Calu3 (cell line): ENCODE data around the gene MAN1C1. TPM values are rescaled to one million over a fixed set of nuclear protein-coding genes. Genes with fewer than 3 reads are reported as not detected.

Source experiments
- BruUV-seq: library from RNA; stranded (reverse); fragments of 400-500 nt; replicated peaks from 2 replicates; lab custom pipeline; 2021; lab: Mats Ljungman, UMichigan
- CTCF ChIA-PET: fragments of 300-600 bp; sonication (Branson Sonifier 250); formaldehyde crosslinking; loops from one replicate; lab custom pipeline; 2022; ENCODE audit warnings: antibody characterized with exemption; lab: Charles Lee
- DNase-seq: peaks from one replicate; pipeline ENCODE4 v3.0.0; 2022
- H3K27ac Mint-ChIP-seq: one replicate; pipeline ENCODE4 v1.8.0; 2022; ENCODE audit warnings: mixed read lengths; ENCODE audit not compliant: unreplicated experiment
- H3K27me3 Mint-ChIP-seq: one replicate; pipeline ENCODE4 v1.8.0; 2022; ENCODE audit warnings: mixed read lengths; ENCODE audit not compliant: unreplicated experiment
- H3K36me3 Mint-ChIP-seq: one replicate; pipeline ENCODE4 v1.8.0; 2022; ENCODE audit warnings: mild to moderate bottlenecking, moderate library complexity, mixed read lengths; ENCODE audit not compliant: insufficient read depth, unreplicated experiment
- H3K4me1 Mint-ChIP-seq: one replicate; pipeline ENCODE4 v1.8.0; 2022; ENCODE audit warnings: mild to moderate bottlenecking, low read depth, mixed read lengths; ENCODE audit not compliant: unreplicated experiment
- H3K4me3 Mint-ChIP-seq: one replicate; pipeline ENCODE4 v1.8.0; 2022; ENCODE audit warnings: mild to moderate bottlenecking, low read depth, moderate library complexity, mixed read lengths; ENCODE audit not compliant: unreplicated experiment
- H3K9me3 Mint-ChIP-seq: one replicate; pipeline ENCODE4 v1.8.0; 2022; ENCODE audit warnings: low read depth, mixed read lengths; ENCODE audit not compliant: unreplicated experiment
- CTCF ChIP-seq: fragments of 200-600 bp; IDR thresholded peaks from one replicate; pipeline ENCODE4 v1.8.0; 2022; ENCODE audit warnings: antibody characterized with exemption; ENCODE audit not compliant: unreplicated experiment
- intact Hi-C: fragments of 100-400 bp; cut with micrococcal nuclease; formaldehyde crosslinking; loops from one replicate; pipeline ENCODE4 v1.10.0; 2022; ENCODE audit not compliant: unreplicated experiment
- total RNA-seq: library from RNA; stranded (reverse); gene quantifications from 2 replicates; pipeline ENCODE4 v1.2.3, GENCODE V29; 2022

MAN1C1 gene
- total RNA-seq, 1 experiment from 2014 or later, result 0.14 TPM

GRCh38 chr1:25740071-25740470 is 123.5 kb downstream of the MAN1C1 start:
- Mint-ChIP-seq H3K9me3 (no peaks in the 10 kb centered on the region), H3K4me1 (no peaks in the 10 kb centered on the region), H3K36me3 (no peaks in the 10 kb centered on the region), H3K27ac (no peak overlapping the region), H3K27me3 (peaks cover 74% of the 10 kb centered on the region), H3K4me3 (no peak overlapping the region)
- BruUV-seq, result no TSS peak
- CTCF ChIA-PET, result no interaction called here
- TF ChIP-seq CTCF, result no peak
- intact Hi-C loops, result no loop called here
- DNase-seq, result no peak

GRCh38 chr1:25742316-25742715 is 125.7 kb downstream of the MAN1C1 start:
- Mint-ChIP-seq H3K27me3 (peaks cover 71% of the 10 kb centered on the region), H3K27ac (no peak overlapping the region), H3K4me1 (no peaks in the 10 kb centered on the region), H3K4me3 (no peak overlapping the region), H3K9me3 (no peaks in the 10 kb centered on the region), H3K36me3 (no peaks in the 10 kb centered on the region)
- no peak for DNase-seq
- no TSS peak for BruUV-seq
- no peak for TF ChIP-seq CTCF
- CTCF ChIA-PET, result no interaction called here
- intact Hi-C loops, result no loop called here

- H3K4me1 Mint-ChIP-seq, result no peaks in the 10 kb centered on the region
- H3K9me3 Mint-ChIP-seq, result no peaks in the 10 kb centered on the region
- intact Hi-C loops, result no loop called here
- TF ChIP-seq CTCF, result no peak
- no peaks in the 10 kb centered on the region for H3K36me3 Mint-ChIP-seq
- no TSS peak for BruUV-seq
- H3K27me3 Mint-ChIP-seq, result peaks cover 72% of the 10 kb centered on the region
- CTCF ChIA-PET, result no interaction called here
- no peak for DNase-seq
- no peak overlapping the region for H3K27ac Mint-ChIP-seq
- no peak overlapping the region for H3K4me3 Mint-ChIP-seq
Observed at GRCh38 chr1:25743164-25744139, 126.9 kb downstream of the MAN1C1 start.

- no peak overlapping the region for H3K27ac Mint-ChIP-seq
- CTCF ChIA-PET, result no interaction called here
- intact Hi-C loops, result no loop called here
Observed at GRCh38 chr1:25744140-25744581, 127.6 kb downstream of the MAN1C1 start.

More at GRCh38 chr1:25744140-25744581, 127.6 kb downstream of the MAN1C1 start:
- no TSS peak for BruUV-seq
- TF ChIP-seq CTCF, result no peak
- Mint-ChIP-seq H3K36me3 (no peaks in the 10 kb centered on the region), H3K9me3 (no peaks in the 10 kb centered on the region), H3K4me1 (no peaks in the 10 kb centered on the region), H3K4me3 (no peak overlapping the region), H3K27me3 (peaks cover 76% of the 10 kb centered on the region)
- DNase-seq, result peak; percentile 22
